ENCODE measurements around the gene OPCML. TPM values are rescaled to one million over a fixed set of nuclear protein-coding genes. Genes with fewer than 3 reads are reported as not detected.

The OPCML gene
- polyA plus RNA-seq, 1 donor from 2014 or later: 11.6 TPM

- no peaks in the 10 kb centered on the region for H3K27me3 ChIP-seq (ENCODE audit: insufficient read depth, low read depth, low read length)
- no peaks in the 10 kb centered on the region for H3F3A ChIP-seq (ENCODE audit: insufficient read depth, low read length, poor library complexity, severe bottlenecking)
- H3K9ac ChIP-seq (ENCODE audit: low read length): no peak overlapping the region
- no peak overlapping the region for H3K4me2 ChIP-seq (ENCODE audit: low read length)
- H3K79me2 ChIP-seq (replicated peaks; ENCODE audit: insufficient read depth, low read length): no peaks in the 10 kb centered on the region
- H3K9me3 ChIP-seq (ENCODE audit: low read length): no peaks in the 10 kb centered on the region
- no peak overlapping the region for H3K4me3 ChIP-seq (ENCODE audit: low read length)
- no peak overlapping the region for H2AFZ ChIP-seq (ENCODE audit: low read depth, low read length)
- no peaks in the 10 kb centered on the region for H3K9me2 ChIP-seq (ENCODE audit: insufficient read depth, low read length)
- no peaks in the 10 kb centered on the region for H3K36me3 ChIP-seq (ENCODE audit: insufficient read depth, low read length)
- no peaks in the 10 kb centered on the region for H4K20me1 ChIP-seq (ENCODE audit: insufficient read depth)
- no peak overlapping the region for H3K27ac ChIP-seq (ENCODE audit: low read length)
- TF ChIP-seq CTCF (IDR thresholded peaks at IDR 0.05; ENCODE audit: poor library complexity, severe bottlenecking) (no peak), EZH2 (IDR thresholded peaks at IDR 0.05; ENCODE audit: borderline replicate concordance, insufficient read depth, low read length, poor library complexity, severe bottlenecking) (no peak), POLR2AphosphoS5 (IDR thresholded peaks at IDR 0.05) (no peak), REST (IDR thresholded peaks at IDR 0.05; ENCODE audit: borderline replicate concordance) (no peak)
Measured at GRCh38 chr11:132396318-132396717, 1136.0 kb downstream of the OPCML start.

GRCh38 chr11:132395434-132395833 is 1136.9 kb downstream of the OPCML start:
- Histone ChIP-seq H3K9me2 (ENCODE audit: insufficient read depth, low read length) (no peaks in the 10 kb centered on the region), H3K9ac (ENCODE audit: low read length) (no peak overlapping the region), H2AFZ (ENCODE audit: low read depth, low read length) (no peak overlapping the region), H3K36me3 (ENCODE audit: insufficient read depth, low read length) (no peaks in the 10 kb centered on the region), H3K27me3 (ENCODE audit: insufficient read depth, low read depth, low read length) (no peaks in the 10 kb centered on the region), H3K4me3 (ENCODE audit: low read length) (no peak overlapping the region), H3K9me3 (ENCODE audit: low read length) (no peaks in the 10 kb centered on the region), H3K79me2 (replicated peaks; ENCODE audit: insufficient read depth, low read length) (no peaks in the 10 kb centered on the region), H3F3A (ENCODE audit: insufficient read depth, low read length, poor library complexity, severe bottlenecking) (no peaks in the 10 kb centered on the region), H4K20me1 (ENCODE audit: insufficient read depth) (no peaks in the 10 kb centered on the region), H3K27ac (ENCODE audit: low read length) (no peak overlapping the region), H3K4me2 (ENCODE audit: low read length) (no peak overlapping the region)
- TF ChIP-seq MXI1 (conservative IDR thresholded peaks at IDR 0.05; ENCODE audit: poor library complexity, severe bottlenecking) (no peak), EZH2 (IDR thresholded peaks at IDR 0.05; ENCODE audit: borderline replicate concordance, insufficient read depth, low read length, poor library complexity, severe bottlenecking) (no peak), SMC3 (conservative IDR thresholded peaks at IDR 0.05; ENCODE audit: poor library complexity) (no peak), RAD21 (conservative IDR thresholded peaks at IDR 0.05) (no peak), CTCF (IDR thresholded peaks at IDR 0.05; ENCODE audit: poor library complexity, severe bottlenecking) (no peak), REST (IDR thresholded peaks at IDR 0.05; ENCODE audit: borderline replicate concordance) (no peak), TAF1 (IDR thresholded peaks at IDR 0.05; ENCODE audit: low read depth) (no peak), POLR2AphosphoS5 (IDR thresholded peaks at IDR 0.05) (no peak), EP300 (conservative IDR thresholded peaks at IDR 0.05; ENCODE audit: poor library complexity, severe bottlenecking) (no peak)
